CD4-positive, alpha-beta T cell treated with Interleukin-10 for 1 hour (primary cell): ENCODE results near the gene RAB3C.

Experiments
- DNase-seq: peaks from one replicate; pipeline ENCODE4 v3.0.0-alpha.2; 2020

The RAB3C gene

DNA sequence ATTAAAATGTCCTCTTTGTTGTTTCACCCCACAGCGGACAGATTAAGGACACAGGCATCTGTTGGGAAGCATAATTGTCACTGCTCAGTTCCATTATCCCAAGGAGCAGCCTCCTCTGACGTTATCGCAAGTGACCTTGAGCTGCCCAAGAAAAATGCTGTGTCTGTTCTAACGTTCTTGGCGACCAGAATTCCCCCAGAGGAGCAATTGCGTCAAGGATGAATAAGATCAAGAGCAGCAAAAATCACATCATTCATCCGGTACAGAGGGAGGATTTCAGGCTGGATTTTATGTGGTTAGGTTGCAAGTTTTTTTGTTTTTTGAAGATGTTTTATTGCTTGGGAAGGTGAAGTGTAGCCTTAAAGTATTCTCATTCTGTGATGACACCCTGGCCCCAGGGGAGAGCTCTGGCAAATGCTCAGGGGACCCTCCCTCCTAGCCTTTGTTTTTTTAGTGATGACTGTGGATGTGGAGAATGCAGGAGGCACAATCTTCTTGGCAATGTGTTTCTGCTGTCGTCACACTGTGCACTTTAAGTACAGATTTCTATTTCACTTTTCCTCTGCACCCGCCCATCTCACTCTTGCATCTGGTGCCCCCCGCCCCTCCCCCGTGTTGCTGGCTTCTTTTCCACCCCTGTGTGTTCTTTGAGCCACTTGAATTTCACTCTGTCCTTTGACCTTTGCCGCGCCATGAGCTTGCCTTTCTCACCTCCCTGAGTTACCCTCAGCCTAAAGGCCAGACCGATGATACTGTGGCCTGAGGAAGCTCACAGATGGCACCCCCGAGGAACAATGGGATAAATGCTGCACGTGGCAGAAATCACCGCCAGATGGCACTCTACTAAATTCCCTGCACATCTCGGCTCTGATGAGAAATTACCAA, 308.5 kb downstream of the RAB3C start:
- peak; percentile 69 for DNase-seq

DNA sequence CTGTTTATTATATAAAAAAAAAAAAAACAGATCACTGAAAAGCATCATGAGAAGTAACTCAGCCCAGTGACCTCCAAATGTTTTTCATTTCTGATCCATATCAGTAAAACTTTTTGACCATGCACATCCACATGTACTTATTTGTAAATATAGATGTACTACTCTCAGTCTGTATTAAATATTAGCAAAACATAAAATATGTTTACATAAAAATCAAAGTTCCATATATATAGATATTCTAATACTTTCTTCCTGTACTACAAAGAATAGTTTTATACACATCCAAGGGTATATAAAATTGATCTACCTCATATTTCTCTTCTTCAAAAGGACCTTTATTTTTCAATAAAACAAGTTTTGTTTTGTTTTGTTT, 309.1 kb downstream of the RAB3C start:
- no peak for DNase-seq

DNA sequence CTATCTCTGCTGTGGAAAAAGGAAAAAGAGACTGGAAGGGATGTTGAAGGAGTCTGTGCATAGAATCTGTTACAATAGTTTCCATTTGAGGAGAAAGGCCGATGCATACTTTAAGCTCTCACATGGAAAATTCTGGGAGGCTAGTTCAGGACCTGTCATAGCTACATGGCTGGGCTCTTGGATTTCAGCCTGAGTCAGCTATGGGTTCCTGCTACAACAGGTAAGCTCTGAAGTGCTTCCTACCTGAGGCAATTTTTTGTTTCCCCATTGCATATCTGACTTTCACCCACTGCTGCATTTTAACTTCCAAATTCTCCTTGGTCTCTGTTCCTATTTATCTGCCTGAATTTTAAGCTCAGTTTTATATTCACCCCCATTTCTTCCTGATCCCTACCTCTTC, 310.7 kb downstream of the RAB3C start:
- DNase-seq = no peak

GRCh38 chr5:58898006-58898405, 315.1 kb downstream of the RAB3C start:
- no peak for DNase-seq

DNA sequence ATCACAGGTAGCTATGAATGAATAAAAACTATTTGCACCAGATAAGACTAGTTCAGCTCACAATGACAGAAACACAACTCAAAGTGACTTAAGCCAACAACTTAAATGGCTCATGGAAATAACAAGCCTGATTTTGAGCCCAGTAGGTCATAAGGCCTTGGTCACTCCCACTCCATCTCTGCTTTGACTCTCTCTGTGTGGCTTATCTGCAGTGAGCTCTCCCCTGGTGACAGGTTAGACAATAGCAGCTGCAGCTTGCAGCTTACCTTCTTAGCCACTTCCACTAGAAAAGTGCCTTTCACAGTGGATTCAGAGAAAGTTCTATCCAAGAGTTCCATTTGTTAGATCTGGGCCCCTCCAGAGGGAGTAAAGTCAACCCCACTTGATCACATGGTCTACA, 315.7 kb downstream of the RAB3C start:
- DNase-seq = no peak

DNA sequence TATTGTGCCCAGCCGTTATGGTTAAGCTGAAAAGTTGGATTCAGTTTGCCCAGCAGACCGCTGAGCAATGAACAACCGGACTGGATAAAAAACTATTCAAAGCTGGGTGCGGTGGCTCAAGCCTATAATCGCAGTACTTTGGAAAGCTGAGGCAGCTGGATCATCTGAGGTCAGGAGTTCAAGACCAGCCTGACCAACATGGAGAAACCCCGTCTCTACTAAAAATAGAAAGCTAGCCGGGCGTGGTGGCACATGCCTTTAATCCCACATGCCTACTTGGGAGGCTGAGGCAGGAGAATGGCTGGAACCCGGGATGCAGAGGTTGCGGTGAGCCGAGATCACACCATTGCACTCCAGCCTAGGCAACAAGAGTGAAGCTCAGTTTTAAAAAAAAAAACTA, 318.4 kb downstream of the RAB3C start:
- DNase-seq = no peak

DNA sequence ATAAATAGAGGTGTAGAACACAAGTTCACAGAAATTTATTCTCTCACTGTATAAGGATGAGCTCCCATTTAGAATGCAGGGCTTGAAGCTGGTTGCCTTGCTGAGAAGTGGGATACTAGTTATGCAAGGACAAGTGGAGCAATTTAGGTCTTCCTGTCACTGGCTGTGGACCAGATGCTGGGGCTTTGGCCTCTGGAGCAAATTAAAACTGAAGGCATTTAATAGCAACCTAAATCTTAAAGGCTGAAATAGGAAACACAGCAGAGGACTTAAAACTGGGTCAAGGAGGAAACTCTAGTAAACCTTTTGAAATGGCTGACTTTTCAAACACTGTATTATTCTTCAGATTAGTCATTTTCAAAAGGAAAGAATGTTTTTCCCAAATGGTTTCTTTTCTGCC, 319.4 kb downstream of the RAB3C start:
- no peak for DNase-seq

DNA sequence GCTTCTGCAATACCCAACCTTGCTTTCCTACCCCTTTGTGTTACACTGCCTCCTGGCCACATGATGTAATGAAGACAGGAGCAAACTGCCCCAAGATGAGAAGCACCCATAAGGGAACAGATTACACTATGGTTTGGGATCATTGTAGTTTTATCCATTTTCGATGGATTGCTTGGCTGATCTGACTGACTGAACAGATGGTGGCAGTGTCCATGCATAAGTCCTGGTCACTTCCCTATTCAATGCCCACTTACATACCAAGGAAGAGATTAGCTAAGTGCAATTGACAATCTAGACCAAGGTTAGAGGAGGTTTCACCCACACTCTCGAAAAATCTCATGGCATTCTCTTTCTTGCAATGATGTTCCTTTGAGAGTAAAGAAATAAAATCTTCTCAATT, 319.9 kb downstream of the RAB3C start:
- no peak for DNase-seq

- DNase-seq = no peak
Observed at GRCh38 chr5:58904737-58905136, 321.9 kb downstream of the RAB3C start.

DNA sequence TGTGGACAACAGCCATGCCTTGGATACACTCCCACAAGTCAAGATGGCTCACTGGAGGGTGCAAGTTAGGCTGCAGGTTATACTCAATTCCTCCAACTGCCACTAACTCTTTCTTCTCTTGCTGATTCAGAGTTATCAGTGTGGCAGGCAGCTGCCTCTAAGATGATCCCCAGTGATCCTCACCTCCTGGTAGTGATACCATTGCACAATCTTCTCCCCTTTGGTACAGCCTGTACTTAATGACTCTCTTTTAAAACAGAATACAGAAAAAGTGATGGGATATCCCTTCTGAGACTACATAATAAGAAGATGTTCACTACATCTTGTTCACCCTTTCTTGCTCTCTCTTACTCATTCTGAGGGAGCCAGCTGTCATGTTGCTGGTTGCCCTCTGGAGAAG, 323.1 kb downstream of the RAB3C start:
- no peak for DNase-seq
